ENCODE measurements around the gene TLE5. TPM values are rescaled to one million over a fixed set of nuclear protein-coding genes. Genes with fewer than 3 reads are reported as not detected.
"Not testable (repeated sequence)": the region's sequence is repeated elsewhere in the genome, so short reads cannot be mapped to it uniquely, and the experiment has no call there.

TLE5 gene
- total RNA-seq, 1 experiment from 2014 or later: 217 TPM

DNA sequence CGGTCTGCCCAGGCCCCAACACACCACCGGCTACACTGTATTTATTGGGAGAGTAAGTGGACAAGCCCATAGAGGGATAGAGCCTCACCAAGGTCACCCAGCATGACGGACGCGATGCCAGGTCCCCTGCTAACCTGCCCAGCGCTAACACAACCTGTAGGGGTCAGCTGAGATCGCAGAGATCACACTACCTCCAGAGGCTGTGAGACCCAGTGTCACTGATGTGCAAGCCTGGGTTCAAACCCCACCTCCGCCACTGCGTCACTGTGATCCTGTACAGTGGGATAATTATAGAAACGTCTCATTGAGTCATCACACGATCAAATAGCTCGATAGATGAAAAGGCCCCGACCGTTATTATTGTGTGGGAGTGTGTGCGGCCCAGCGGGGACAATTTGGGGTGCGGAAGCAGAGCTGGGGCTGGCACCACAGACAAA is 22.6 kb downstream of the TLE5 start:
- H3K36me3 ChIP-seq: no peaks in the 10 kb centered on the region
- no peak for DNase-seq
- no peaks in the 10 kb centered on the region for H3K27me3 ChIP-seq
- H3K9me3 ChIP-seq: no peaks in the 10 kb centered on the region
- H3K4me3 ChIP-seq: no peak overlapping the region

GRCh38 chr19:3039125-3039524 is 23.2 kb downstream of the TLE5 start:
- DNase-seq: no peak
- no peaks in the 10 kb centered on the region for H3K27me3 ChIP-seq
- H3K4me3 ChIP-seq: no peak overlapping the region
- H3K9me3 ChIP-seq: no peaks in the 10 kb centered on the region
- H3K36me3 ChIP-seq: no peaks in the 10 kb centered on the region

- Histone ChIP-seq H3K27me3 (no peaks in the 10 kb centered on the region), H3K4me3 (no peak overlapping the region), H3K36me3 (no peaks in the 10 kb centered on the region), H3K9me3 (no peaks in the 10 kb centered on the region)
- no peak for DNase-seq
Measured at GRCh38 chr19:3038214-3038613, 24.1 kb downstream of the TLE5 start.

DNA sequence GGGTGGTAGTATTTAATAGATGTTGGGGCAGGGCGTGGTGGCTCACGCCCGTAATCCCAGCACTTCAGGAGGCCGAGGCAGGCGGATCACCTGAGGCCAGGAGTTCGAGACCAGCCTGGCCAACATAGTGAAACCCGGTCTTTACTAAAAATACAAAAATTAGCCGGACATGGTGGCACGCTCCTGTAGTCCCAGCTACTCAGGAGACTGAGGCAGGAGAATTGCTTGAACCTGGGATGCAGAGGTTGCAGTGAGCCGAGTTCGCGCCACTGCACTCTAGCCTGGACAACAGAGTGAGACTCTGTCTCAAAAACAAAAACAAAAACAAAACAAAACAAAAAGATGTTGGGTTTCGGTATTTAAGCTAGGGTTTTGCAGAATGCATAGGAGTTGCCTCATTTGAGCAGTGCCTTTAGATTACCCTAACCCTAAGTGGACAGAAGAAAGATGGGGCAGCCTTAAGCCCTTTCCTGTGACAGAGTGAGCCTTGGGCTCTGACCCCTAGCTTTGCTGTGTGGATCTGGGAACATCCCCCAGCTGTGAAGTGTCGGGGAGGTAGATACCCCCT is 25.2 kb downstream of the TLE5 start:
- not testable (repeated sequence) for DNase-seq, H3K36me3 ChIP-seq, H3K9me3 ChIP-seq, H3K27me3 ChIP-seq, H3K4me3 ChIP-seq

GRCh38 chr19:3036119-3036976 is 25.9 kb downstream of the TLE5 start:
- H3K4me3 ChIP-seq: peak overlapping the region; percentile 55
- DNase-seq: peak; percentile 89
- no peaks in the 10 kb centered on the region for H3K36me3 ChIP-seq
- no peaks in the 10 kb centered on the region for H3K27me3 ChIP-seq
- H3K9me3 ChIP-seq: no peaks in the 10 kb centered on the region

DNA sequence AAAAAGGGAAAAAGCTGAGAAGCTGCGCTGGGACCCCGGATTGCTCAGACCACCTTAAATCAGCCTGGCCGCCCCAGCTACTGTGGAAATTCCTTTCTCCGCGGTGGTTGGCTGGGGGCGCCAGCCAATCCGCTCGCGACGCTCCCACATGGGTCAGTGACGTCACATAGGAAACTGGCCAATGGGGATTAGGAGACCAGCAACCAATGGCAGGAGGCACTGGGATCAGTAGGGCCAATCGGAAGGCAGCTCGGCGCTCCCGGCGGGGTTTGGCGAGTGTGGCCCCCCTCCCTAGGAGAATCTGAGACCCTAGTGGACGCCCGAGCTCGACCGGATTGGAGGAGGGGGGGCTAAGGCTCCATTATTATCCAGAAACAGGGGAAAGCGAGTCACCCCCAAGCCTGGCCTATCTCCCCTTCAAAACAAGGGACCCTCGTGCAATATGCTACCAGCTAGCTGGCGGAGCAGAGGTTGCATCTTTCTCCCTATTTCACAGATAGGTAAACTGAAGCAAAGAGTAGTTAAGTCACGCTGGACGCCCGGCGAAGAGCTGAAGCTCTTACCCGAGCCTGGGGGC is 26.7 kb downstream of the TLE5 start:
- peak; percentile 96 for DNase-seq
- Histone ChIP-seq H3K27me3 (no peaks in the 10 kb centered on the region), H3K4me3 (peak overlapping the region; percentile 55), H3K9me3 (no peaks in the 10 kb centered on the region), H3K36me3 (no peaks in the 10 kb centered on the region)

DNA sequence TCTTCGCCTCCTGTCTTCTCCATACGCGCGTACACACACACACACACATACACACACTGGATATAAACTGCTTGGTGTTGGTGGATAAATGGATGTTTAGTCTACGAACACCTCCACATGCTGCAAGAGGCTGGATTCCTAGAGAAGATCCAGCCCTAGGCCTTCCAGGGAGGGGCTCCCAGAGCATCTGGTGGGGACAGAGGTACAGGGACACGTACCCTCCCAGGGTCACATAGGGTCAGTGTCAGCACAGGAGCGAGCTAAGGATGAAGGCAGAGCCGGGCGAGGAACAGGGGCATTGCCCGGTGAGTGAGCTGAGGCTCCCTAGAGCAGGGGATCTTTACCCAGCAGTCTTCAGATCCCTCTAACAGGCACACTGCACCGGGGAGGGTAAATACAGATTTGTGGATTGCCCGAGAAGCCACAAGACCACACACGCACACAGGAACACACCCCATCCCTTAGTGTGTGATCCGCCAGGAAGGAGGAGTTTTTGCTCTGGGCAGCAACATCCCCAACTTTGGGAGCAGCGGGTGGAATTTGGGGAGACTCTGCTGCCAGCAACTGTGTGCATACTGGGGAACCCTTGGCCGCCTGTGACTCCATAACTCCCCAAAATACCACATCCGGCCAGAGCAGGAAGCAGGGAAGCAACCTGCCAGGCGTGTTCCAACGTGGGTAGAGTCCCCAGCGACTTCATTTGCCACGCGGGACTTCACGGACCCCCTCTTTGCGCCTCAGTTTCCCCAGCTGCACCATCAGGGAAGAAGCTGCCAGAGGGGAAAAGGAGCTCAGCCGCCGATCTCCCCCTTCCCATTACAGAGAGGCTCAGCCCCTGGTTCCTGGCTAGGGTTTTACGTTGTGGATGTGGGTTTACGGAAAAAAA is 27.4 kb downstream of the TLE5 start:
- Histone ChIP-seq H3K36me3 (no peaks in the 10 kb centered on the region), H3K27me3 (no peaks in the 10 kb centered on the region), H3K4me3 (peak overlapping the region; percentile 55), H3K9me3 (no peaks in the 10 kb centered on the region)
- DNase-seq: no peak

DNA sequence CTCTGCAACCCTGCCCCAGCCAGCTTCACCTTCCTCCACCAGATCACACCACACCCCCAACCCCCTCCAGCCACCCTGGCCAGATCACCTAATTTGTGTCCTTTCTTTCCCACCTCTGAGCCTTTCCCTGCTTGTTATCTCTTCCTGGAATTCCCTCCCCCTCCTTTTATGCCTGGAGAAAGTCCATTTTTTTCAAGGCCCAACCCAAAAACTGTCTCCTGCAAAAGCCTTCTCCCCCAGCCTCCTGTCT is 28.0 kb downstream of the TLE5 start:
- no peaks in the 10 kb centered on the region for H3K27me3 ChIP-seq
- H3K4me3 ChIP-seq: no peak overlapping the region
- no peak for DNase-seq
- H3K36me3 ChIP-seq: no peaks in the 10 kb centered on the region
- no peaks in the 10 kb centered on the region for H3K9me3 ChIP-seq

DNA sequence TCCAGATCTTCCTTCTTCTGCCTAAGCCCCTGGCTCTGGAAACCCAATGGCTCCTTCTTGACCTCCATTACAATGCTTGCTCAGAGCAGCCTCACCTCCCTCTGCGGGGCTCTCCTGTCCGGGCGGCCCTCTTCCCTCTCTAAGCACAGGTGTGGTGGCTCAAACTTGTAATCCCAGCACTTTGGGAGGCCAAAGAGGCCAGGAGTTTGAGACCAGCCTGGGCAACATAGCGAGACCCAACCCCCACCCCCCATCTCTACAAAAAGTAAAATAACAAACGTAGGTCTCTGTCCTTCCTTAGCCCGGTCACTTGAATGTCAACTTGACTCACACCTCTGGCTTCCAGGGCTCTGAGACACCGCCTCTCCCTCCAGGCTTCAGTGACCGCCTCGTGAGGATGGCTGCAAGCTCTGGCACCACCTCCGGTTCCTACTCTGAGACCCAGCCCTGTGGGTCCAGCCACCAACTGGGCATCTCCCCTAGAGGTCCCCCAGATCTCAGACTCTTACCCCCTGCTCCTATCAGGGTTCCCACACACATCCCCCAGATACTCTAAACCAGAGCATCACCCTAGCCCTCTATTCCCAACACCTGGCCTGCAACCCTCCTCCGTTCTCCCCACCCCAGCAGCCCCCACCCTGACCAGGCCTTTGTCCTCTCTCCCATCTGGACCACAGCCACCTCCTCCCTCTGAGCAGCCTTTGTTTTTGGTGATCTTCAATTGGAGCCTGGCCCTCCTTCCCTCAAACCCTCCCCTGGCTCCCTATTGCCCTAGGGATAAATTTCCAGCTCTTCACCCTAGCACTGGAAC is 28.5 kb downstream of the TLE5 start:
- Histone ChIP-seq H3K9me3 (no peaks in the 10 kb centered on the region), H3K4me3 (no peak overlapping the region), H3K36me3 (no peaks in the 10 kb centered on the region), H3K27me3 (no peaks in the 10 kb centered on the region)
- no peak for DNase-seq

- no peaks in the 10 kb centered on the region for H3K27me3 ChIP-seq
- no peaks in the 10 kb centered on the region for H3K9me3 ChIP-seq
- no peak for DNase-seq
Measured at GRCh38 chr19:3031607-3031867, 30.8 kb downstream of the TLE5 start.

GRCh38 chr19:3029065-3029923 is 33.0 kb downstream of the TLE5 start, which contains the start of gene TLE2:
Gene TLE2, minus strand, starts transcription at chr19:3029280. Its CDS starts 376 bp downstream, at chr19:3028904.
- H3K4me3 ChIP-seq: peak within 1 kb of the TSS; percentile 29
- no peaks in the 10 kb centered on the region for H3K36me3 ChIP-seq
- no peaks in the 10 kb centered on the region for H3K9me3 ChIP-seq
- DNase-seq: no peak
- no peaks in the 10 kb centered on the region for H3K27me3 ChIP-seq

More at GRCh38 chr19:3031607-3031867, 30.8 kb downstream of the TLE5 start:
- Histone ChIP-seq H3K4me3 (no peak overlapping the region), H3K36me3 (no peaks in the 10 kb centered on the region)

GRCh38 chr19:3028305-3029064 is 33.8 kb downstream of the TLE5 start:
- H3K36me3 ChIP-seq: no peaks in the 10 kb centered on the region
- DNase-seq: no peak
- peak overlapping the region; percentile 29 for H3K4me3 ChIP-seq
- no peaks in the 10 kb centered on the region for H3K9me3 ChIP-seq
- H3K27me3 ChIP-seq: no peaks in the 10 kb centered on the region

DNA sequence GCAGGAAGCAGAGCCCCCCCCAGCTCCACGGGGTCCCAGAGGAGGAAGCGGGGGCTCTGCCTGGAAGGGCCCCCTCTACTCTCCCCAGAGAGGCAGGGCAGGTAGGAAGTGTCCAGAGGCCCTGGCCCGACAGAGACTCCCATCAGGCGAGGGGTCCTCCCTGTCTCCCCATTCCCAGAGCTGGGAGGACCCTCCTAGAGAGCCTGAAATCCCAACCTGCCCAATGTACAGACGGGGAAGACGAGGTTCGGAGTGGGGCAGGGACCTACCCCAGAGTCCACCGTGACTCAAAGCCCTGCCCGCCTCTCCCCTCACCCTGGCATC is 34.4 kb downstream of the TLE5 start:
- Histone ChIP-seq H3K36me3 (no peaks in the 10 kb centered on the region), H3K9me3 (no peaks in the 10 kb centered on the region), H3K27me3 (no peaks in the 10 kb centered on the region), H3K4me3 (no peak overlapping the region)
- DNase-seq: no peak

- Histone ChIP-seq H3K27me3 (no peaks in the 10 kb centered on the region), H3K36me3 (no peaks in the 10 kb centered on the region), H3K4me3 (no peak overlapping the region), H3K9me3 (no peaks in the 10 kb centered on the region)
- no peak for DNase-seq
Measured at GRCh38 chr19:3027292-3027691, 35.0 kb downstream of the TLE5 start.

DNA sequence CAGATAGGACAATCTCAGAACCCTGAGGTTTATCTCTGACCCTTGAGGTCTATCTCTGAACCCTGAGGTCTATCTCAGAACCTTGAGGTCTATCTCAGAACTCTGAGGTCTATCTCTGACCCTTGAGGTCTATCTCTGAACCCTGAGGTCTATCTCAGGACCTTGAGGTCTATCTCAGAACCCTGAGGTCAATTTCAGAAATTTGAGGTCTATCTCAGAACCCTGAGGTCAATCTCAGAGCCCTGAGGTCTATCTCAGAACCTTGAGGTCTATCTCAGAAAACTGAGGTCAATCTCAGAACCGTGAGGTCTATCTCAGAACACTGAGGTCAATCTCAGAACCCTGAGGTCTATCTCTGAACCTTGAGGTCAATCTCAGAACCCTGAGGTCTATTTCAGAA is 35.5 kb downstream of the TLE5 start:
- Histone ChIP-seq H3K36me3 (no peaks in the 10 kb centered on the region), H3K9me3 (no peaks in the 10 kb centered on the region), H3K4me3 (no peak overlapping the region), H3K27me3 (no peaks in the 10 kb centered on the region)
- DNase-seq: no peak
